ENCODE measurements around the gene CEP55. TPM values are rescaled to one million over a fixed set of nuclear protein-coding genes. Genes with fewer than 3 reads are reported as not detected.

The CEP55 gene
- polyA plus RNA-seq, 1 donor (not counting 4 experiments of a cell fraction or from before 2014, with no cell fraction given) = 25.4 TPM

- TF ChIP-seq EZH2 (IDR thresholded peaks at IDR 0.05; ENCODE audit: low read length) = no peak
- TF ChIP-seq CTCF (optimal IDR thresholded peaks at IDR 0.05 in 1 of 3, IDR thresholded peaks at IDR 0.05 in 1 of 3, conservative IDR thresholded peaks at IDR 0.05 in 1 of 3; ENCODE audit: extremely low read depth in 1 of 3, insufficient read depth in 2 of 3, low read length in 3 of 3) = no peak
- Histone ChIP-seq H3K9me1 (ENCODE audit: control insufficient read depth, extremely low read depth, insufficient read depth, low read length) (no peaks in the 10 kb centered on the region), H3K79me2 (ENCODE audit: control insufficient read depth, insufficient read depth, low read length) (peaks cover 60% of the 10 kb centered on the region), H2AFZ (ENCODE audit: control insufficient read depth, low read length) (no peak overlapping the region), H3K27me3 (ENCODE audit: control insufficient read depth, extremely low read depth, insufficient read depth, low read length) (no peaks in the 10 kb centered on the region), H3K4me1 (ENCODE audit: control insufficient read depth, extremely low read depth, insufficient read depth, low read length) (peaks cover 77% of the 10 kb centered on the region), H3K36me3 (ENCODE audit: control insufficient read depth in 2 of 2, extremely low read depth in 1 of 2, insufficient read depth in 2 of 2, low read length in 2 of 2) (peaks cover 4 to 17% of the 10 kb centered on the region in 2 experiments), H3K9ac (ENCODE audit: control insufficient read depth, extremely low read depth, insufficient read depth, low read length) (peak overlapping the region; percentile 55), H3K4me3 (ENCODE audit: control insufficient read depth in 2 of 3, extremely low read depth in 1 of 3, insufficient read depth in 2 of 3, low read depth in 1 of 3, low read length in 3 of 3) (no peak overlapping the region), H3K4me2 (ENCODE audit: control insufficient read depth, extremely low read depth, insufficient read depth, low read depth, low read length) (peak overlapping the region; percentile 17), H3K9me3 (ENCODE audit: control insufficient read depth, low read depth, low read length) (no peaks in the 10 kb centered on the region), H4K20me1 (ENCODE audit: control insufficient read depth, extremely low read depth, insufficient read depth, low read length) (no peaks in the 10 kb centered on the region), H3K27ac (ENCODE audit: control insufficient read depth, insufficient read depth, low read length) (peak overlapping the region; percentile 100)
- dilution Hi-C loops (cut with MboI; ENCODE audit: extremely low pct_ligation_motif_present, low sequenced_read_pairs) = no loop called here
- no peak for FAIRE-seq
- no peak for DNase-seq (ENCODE audit: low read depth, low spot score)
Observed at GRCh38 chr10:93462371-93462770, 34.0 kb upstream of the CEP55 start.

- FAIRE-seq (peak; percentile 81), DNase-seq (ENCODE audit: low read depth, low spot score) (no peak)
- H3K27me3 ChIP-seq (ENCODE audit: control insufficient read depth, extremely low read depth, insufficient read depth, low read length) = no peaks in the 10 kb centered on the region
- dilution Hi-C loops (cut with MboI; ENCODE audit: extremely low pct_ligation_motif_present, low sequenced_read_pairs) = no loop called here
- H3K4me2 ChIP-seq (ENCODE audit: control insufficient read depth, extremely low read depth, insufficient read depth, low read depth, low read length) = peak overlapping the region; percentile 65
- peak overlapping the region; percentile 74 for H3K9ac ChIP-seq (ENCODE audit: control insufficient read depth, extremely low read depth, insufficient read depth, low read length)
- no peaks in the 10 kb centered on the region for H4K20me1 ChIP-seq (ENCODE audit: control insufficient read depth, extremely low read depth, insufficient read depth, low read length)
- H3K27ac ChIP-seq (ENCODE audit: control insufficient read depth, insufficient read depth, low read length) = peak overlapping the region; percentile 100
- no peak overlapping the region for H2AFZ ChIP-seq (ENCODE audit: control insufficient read depth, low read length)
- H3K9me3 ChIP-seq (ENCODE audit: control insufficient read depth, low read depth, low read length) = no peaks in the 10 kb centered on the region
- no peak for TF ChIP-seq CTCF (optimal IDR thresholded peaks at IDR 0.05 in 1 of 3, IDR thresholded peaks at IDR 0.05 in 1 of 3, conservative IDR thresholded peaks at IDR 0.05 in 1 of 3; ENCODE audit: extremely low read depth in 1 of 3, insufficient read depth in 2 of 3, low read length in 3 of 3)
- TF ChIP-seq EZH2 (IDR thresholded peaks at IDR 0.05; ENCODE audit: low read length) = no peak
- peaks cover 5 to 14% of the 10 kb centered on the region in 2 experiments for H3K36me3 ChIP-seq (ENCODE audit: control insufficient read depth in 2 of 2, extremely low read depth in 1 of 2, insufficient read depth in 2 of 2, low read length in 2 of 2)
- H3K79me2 ChIP-seq (ENCODE audit: control insufficient read depth, insufficient read depth, low read length) = peaks cover 58% of the 10 kb centered on the region
- no peak overlapping the region for H3K4me3 ChIP-seq (ENCODE audit: control insufficient read depth in 2 of 3, extremely low read depth in 1 of 3, insufficient read depth in 2 of 3, low read depth in 1 of 3, low read length in 3 of 3)
- H3K4me1 ChIP-seq (ENCODE audit: control insufficient read depth, extremely low read depth, insufficient read depth, low read length) = peaks cover 80% of the 10 kb centered on the region
- no peaks in the 10 kb centered on the region for H3K9me1 ChIP-seq (ENCODE audit: control insufficient read depth, extremely low read depth, insufficient read depth, low read length)
Observed at GRCh38 chr10:93462881-93463280, 33.5 kb upstream of the CEP55 start.

Measured in keratinocyte (primary cell).